Stimulated activated memory B cell treated with anti-CD40 and anti-IgM and Interleukin-4, amounts not matched to agents 10 μg/mL and 1 μg/mL and 100 μg/mL, for 72 hours (primary cell): Measurements from ENCODE around the gene MBD5.
A peak's percentile ranks its signal among the peaks of the same experiment; 100 is the strongest.
"Not testable (repeated sequence)": the region's sequence is repeated elsewhere in the genome, so short reads cannot be mapped to it uniquely, and the experiment has no call there.

Experiments used
- ATAC-seq: fragments of 150-1000 bp; cut with Tn5 transposase; 2 replicates; pipeline ENCODE4 v1.10.0; 2021
- H3K27ac Mint-ChIP-seq: one replicate; pipeline ENCODE4 v1.8.0; 2022; ENCODE audit warnings: mild to moderate bottlenecking, mixed read lengths
- H3K27me3 Mint-ChIP-seq: one replicate; pipeline ENCODE4 v1.8.0; 2022; ENCODE audit warnings: mixed read lengths
- H3K36me3 Mint-ChIP-seq: one replicate; pipeline ENCODE4 v1.8.0; 2022; ENCODE audit warnings: mixed read lengths
- H3K4me1 Mint-ChIP-seq: one replicate; pipeline ENCODE4 v1.8.0; 2022; ENCODE audit warnings: mixed read lengths
- H3K4me3 Mint-ChIP-seq: one replicate; pipeline ENCODE4 v1.8.0; 2022; ENCODE audit warnings: mild to moderate bottlenecking, moderate library complexity, mixed read lengths
- H3K9me3 Mint-ChIP-seq: one replicate; pipeline ENCODE4 v1.8.0; 2022; ENCODE audit warnings: mixed read lengths

The MBD5 gene

DNA sequence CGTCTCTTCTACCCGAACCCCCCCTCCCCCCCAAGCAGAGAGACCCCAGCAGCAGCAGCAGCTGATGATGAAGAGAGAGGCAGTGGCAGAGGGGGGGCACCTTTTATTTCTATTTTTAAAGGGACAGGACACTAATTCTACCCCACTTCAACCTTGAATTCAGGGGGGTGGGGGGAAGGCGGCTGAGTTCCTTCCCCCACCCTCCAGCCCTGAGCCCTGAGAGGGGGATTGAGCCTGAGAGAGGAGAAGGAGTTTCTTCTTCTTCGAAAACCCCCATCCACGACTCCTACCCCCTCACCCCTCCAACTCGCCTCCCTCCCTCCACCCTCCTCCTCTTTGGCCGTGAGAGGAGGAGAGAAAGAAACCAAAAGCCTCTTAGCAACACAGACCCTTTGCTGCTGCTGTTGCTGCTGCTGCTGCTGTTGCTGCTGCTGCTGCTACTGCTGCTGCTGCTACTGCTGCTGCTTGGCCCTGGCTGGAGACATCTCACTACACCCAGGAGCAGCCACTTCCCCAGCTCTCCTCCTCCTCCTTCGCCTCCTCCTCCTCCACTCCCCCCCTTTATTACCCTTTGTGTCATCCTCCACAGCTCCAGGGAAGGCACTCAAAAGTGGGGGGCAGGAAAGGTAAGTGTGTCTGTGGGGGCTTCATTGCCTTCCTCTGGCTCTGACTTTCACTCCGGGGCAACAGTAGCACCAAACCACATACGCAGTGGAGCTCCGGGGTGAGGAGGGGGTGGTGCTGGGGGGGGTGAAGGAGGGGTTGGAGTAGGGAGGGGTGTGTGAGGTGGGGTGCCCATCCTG lies at the start of gene MBD5:
Gene MBD5 (plus strand): TSS at position 33 of the 803 bp plus-strand sequence.
- Mint-ChIP-seq H3K27me3 (no peaks in the 10 kb centered on the region), H3K9me3 (no peaks in the 10 kb centered on the region), H3K4me3 (peak within 1 kb of the TSS; percentile 99), H3K36me3 (no peaks in the 10 kb centered on the region), H3K4me1 (peaks cover 63% of the 10 kb centered on the region), H3K27ac (peak within 1 kb of the TSS; percentile 94)
- ATAC-seq: peak; percentile 63

DNA sequence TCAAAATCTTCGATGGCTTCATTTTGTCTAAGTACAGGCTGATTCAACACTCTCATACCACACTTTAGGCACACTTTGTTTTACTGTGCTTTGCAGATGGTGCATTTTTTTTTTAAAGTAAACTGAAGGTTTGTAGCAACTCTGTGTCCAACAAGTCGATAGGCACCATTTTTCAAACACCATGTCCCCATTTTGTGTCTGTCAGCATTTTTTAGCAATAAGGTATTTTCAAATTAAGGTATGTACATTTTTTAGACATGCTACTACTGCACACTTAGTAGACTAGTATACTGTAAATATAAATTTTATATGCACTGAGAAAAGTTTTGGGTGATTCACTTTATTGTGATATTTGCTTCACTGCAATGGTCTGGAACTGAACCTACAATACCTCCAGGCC lies 44.8 kb upstream of the MBD5 start:
- H3K4me1 Mint-ChIP-seq: peaks cover 24% of the 10 kb centered on the region
- ATAC-seq: no peak
- peaks cover 34% of the 10 kb centered on the region for H3K36me3 Mint-ChIP-seq
- no peak overlapping the region for H3K27ac Mint-ChIP-seq
- H3K9me3 Mint-ChIP-seq: peaks cover 3% of the 10 kb centered on the region
- H3K27me3 Mint-ChIP-seq: no peaks in the 10 kb centered on the region
- no peak overlapping the region for H3K4me3 Mint-ChIP-seq

DNA sequence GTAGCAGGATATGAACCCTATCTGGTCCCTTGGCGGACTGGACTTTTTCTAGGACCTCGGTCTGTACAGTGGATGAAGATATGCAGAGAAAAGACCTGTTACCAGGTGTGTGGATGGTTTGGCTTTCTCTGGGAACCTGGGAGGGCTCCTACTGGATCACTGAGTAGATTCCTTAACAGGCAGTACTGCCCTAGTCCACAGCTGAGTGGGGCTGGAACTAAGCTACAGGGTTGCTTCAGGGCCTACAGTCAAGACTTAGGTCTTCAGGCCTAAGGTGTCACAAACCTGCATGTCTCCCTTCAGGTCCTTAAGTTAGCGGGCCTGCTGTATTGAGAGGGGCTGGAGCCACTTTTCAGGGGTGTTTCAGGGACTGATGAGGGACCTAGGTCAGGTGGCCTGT lies 43.2 kb upstream of the MBD5 start:
- H3K4me3 Mint-ChIP-seq: no peak overlapping the region
- H3K27ac Mint-ChIP-seq: no peak overlapping the region
- peaks cover 28% of the 10 kb centered on the region for H3K36me3 Mint-ChIP-seq
- H3K9me3 Mint-ChIP-seq: peaks cover 3% of the 10 kb centered on the region
- no peak for ATAC-seq
- H3K4me1 Mint-ChIP-seq: peaks cover 26% of the 10 kb centered on the region
- H3K27me3 Mint-ChIP-seq: no peaks in the 10 kb centered on the region

DNA sequence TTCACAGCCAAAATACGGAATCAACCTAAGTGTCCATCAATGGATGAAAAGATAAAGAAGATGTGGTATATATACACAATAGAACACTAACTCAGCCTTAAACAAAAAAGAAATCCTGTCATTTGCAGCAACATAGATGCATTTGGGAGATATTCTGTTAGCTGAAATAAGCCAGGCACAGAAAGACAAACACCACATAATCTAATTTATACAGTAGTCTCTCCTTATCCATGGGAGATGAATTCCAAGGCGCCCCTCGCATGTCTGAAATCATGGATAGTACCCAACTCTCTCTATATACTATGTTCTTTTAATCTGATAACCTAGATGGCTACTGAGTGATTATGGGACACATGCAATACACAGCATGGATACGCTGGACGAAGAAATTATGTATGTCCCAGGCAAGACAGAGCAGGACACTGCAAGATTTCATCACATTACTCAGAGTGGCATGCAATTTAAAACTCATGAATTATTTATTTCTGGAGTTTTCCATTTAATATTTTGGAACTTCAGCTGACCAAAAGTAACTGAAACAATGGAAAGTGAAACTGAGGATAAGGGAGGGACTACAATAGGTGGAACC lies 39.9 kb upstream of the MBD5 start:
- Mint-ChIP-seq H3K27me3 (no peaks in the 10 kb centered on the region), H3K36me3 (peaks cover 32% of the 10 kb centered on the region), H3K27ac (no peak overlapping the region), H3K4me1 (peaks cover 45% of the 10 kb centered on the region), H3K9me3 (peaks cover 3% of the 10 kb centered on the region), H3K4me3 (no peak overlapping the region)
- no peak for ATAC-seq

DNA sequence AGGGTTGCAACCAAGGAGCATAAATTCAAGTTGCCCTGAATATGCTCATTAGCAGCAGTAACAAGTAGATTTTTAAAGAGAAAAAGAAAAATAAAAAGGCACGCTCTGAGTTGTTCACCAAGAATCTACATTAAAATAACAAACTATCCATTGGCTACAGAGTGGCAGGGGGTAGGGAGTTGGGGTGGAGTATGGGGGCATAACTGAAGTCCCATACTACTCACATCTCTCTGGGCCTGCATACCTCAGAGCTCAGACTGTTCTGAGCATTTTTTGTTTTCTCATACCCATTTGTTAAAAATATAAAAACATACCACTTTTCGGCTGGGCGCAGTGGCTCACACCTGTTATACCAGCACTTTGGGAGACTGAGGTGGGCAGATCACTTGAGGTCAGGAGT lies 31.8 kb upstream of the MBD5 start:
- Mint-ChIP-seq H3K27me3 (no peaks in the 10 kb centered on the region), H3K27ac (no peak overlapping the region)

DNA sequence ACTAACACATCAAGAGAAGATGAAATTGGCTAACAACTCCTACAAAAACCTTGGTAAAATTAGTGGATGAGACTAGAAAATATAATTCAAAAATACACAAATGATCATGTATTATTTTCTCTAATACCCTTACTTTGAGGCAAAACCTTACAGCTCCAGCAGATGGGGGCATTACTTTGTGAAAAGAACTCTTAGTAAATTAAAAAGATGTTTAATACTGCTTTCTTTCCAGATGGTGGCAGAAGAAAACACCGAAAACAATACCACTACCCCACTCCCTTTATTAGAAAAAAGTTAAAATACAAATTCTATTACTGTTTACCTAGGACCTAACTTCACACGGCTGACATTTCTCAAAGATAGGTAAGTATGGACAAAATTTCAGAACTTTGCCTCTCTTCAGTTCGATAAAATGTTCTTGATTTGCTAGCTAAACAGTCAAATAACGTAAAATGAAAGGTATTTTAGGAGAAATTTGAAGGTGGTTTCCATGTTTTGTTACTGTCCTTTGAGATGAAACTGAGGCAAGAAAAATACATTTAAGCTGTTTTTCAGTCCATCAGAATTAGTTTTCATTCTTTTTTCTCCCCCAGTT lies 31.0 kb upstream of the MBD5 start:
- H3K9me3 Mint-ChIP-seq: no peaks in the 10 kb centered on the region
- peaks cover under 1% of the 10 kb centered on the region for H3K36me3 Mint-ChIP-seq
- no peak overlapping the region for H3K27ac Mint-ChIP-seq
- peaks cover 19% of the 10 kb centered on the region for H3K4me1 Mint-ChIP-seq
- H3K4me3 Mint-ChIP-seq: no peak overlapping the region
- no peaks in the 10 kb centered on the region for H3K27me3 Mint-ChIP-seq
- ATAC-seq: no peak

More for the DNA sequence above, 31.8 kb upstream of the MBD5 start:
- no peaks in the 10 kb centered on the region for H3K36me3 Mint-ChIP-seq
- H3K9me3 Mint-ChIP-seq: no peaks in the 10 kb centered on the region
- peaks cover 23% of the 10 kb centered on the region for H3K4me1 Mint-ChIP-seq
- H3K4me3 Mint-ChIP-seq: no peak overlapping the region
- no peak for ATAC-seq

DNA sequence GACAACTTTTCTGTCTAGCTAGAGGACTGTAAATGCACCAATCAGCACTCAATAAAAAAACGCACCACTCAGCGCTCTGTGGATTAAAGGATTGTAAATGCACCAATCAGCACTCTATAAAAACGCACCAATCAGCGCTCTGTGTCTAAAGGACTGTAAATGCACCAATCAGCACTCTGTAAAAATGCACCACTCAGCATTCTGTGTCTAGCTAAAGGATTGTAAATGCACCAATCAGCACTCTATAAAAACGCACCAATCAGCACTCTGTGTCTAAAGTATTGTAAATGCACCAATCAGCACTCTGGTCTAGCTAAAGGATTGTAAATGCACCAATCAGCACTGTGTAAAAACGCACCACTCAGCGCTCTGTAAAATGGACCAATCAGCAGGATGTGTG lies 25.9 kb upstream of the MBD5 start:
- not testable (repeated sequence) for H3K27ac Mint-ChIP-seq, H3K4me3 Mint-ChIP-seq, H3K9me3 Mint-ChIP-seq, H3K27me3 Mint-ChIP-seq, ATAC-seq
- H3K4me1 Mint-ChIP-seq: peaks cover 33% of the 10 kb centered on the region
- peaks cover 25% of the 10 kb centered on the region for H3K36me3 Mint-ChIP-seq

DNA sequence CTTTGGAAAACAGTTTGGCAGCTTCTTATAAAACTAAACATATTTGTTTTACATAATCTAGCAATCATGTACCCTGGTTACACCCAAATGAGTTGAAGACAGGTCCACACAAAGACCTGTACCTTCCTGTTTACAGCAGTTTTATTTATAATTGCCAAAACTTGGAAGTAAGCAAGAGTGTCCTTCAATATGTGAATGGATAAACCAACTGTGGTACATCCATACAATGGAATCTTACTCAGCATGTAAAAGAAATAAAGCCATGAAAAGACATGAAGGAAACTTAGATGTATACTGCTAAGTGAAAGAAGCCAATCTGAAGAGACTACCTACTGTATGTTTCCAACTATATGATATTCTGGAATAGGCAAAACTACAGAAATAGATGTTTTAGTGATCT lies 24.1 kb upstream of the MBD5 start:
- H3K9me3 Mint-ChIP-seq: no peaks in the 10 kb centered on the region
- H3K27ac Mint-ChIP-seq: no peak overlapping the region
- no peak for ATAC-seq
- no peak overlapping the region for H3K4me3 Mint-ChIP-seq
- peaks cover 35% of the 10 kb centered on the region for H3K36me3 Mint-ChIP-seq
- H3K27me3 Mint-ChIP-seq: no peaks in the 10 kb centered on the region
- H3K4me1 Mint-ChIP-seq: peaks cover 44% of the 10 kb centered on the region

DNA sequence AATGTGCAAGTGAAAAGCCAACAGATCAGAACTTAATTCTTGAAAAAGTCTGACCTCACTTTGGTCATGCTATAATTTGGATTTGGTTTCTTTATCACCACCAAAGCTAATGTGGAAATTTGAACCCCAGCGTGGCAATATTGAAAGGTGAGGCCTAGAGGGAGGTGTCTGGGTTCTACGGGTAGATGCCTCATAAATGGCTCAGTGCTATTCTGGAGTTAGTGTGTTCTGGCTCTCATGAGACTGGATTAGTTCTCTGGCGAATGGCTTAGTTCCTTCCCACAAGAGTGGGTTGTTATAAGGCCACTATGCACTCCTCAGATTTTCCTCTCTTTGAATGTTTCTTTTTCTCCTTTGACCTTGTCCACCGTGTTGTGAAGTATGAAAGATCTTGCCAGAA lies 22.7 kb upstream of the MBD5 start:
- Mint-ChIP-seq H3K27me3 (no peaks in the 10 kb centered on the region), H3K9me3 (peaks cover 9% of the 10 kb centered on the region), H3K4me1 (peaks cover 48% of the 10 kb centered on the region), H3K36me3 (peaks cover 48% of the 10 kb centered on the region), H3K27ac (no peak overlapping the region), H3K4me3 (no peak overlapping the region)
- no peak for ATAC-seq

DNA sequence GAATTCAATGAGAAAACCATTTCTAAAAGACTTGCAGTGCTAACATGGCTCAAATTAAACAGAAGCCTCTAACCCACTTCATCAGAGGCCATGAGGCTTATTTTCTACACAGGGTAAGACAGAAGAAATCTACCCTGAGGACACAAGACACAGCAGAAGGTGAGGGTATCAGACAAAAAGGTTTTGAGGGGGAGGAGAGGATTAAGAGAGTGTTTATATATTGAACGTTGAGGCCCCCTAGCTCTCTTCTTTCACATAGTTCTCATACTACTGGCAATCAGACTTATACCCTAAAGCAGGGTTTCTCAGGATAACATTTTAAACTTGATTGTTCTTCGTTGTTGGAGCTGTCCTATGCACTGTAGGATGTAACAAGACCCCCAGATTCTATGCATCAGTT lies 21.8 kb upstream of the MBD5 start:
- Mint-ChIP-seq H3K27ac (no peak overlapping the region), H3K9me3 (peaks cover 9% of the 10 kb centered on the region), H3K4me3 (no peak overlapping the region), H3K4me1 (peaks cover 58% of the 10 kb centered on the region), H3K27me3 (no peaks in the 10 kb centered on the region), H3K36me3 (peaks cover 58% of the 10 kb centered on the region)
- ATAC-seq: no peak

DNA sequence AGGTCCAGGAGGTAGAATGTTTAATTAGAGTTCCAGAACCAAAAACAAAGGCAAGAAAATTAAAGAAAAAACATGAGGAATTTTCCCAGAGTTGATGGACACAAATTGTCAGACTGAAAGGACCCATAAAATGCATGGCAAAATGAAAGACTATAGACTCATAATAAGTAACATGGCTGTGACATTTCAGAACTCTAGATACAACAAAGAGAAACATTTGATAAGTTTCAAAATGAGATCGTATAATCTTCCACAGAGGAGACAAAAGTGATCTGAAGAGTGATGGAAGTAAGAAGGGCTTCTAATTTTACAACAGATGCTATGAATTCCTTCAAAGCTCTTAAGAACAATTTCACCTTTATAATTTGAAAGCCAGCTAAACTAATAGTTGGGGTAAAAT lies 20.8 kb upstream of the MBD5 start:
- Mint-ChIP-seq H3K9me3 (peaks cover 9% of the 10 kb centered on the region), H3K4me3 (no peak overlapping the region), H3K4me1 (peaks cover 59% of the 10 kb centered on the region), H3K27ac (no peak overlapping the region), H3K27me3 (no peaks in the 10 kb centered on the region), H3K36me3 (peaks cover 59% of the 10 kb centered on the region)
- no peak for ATAC-seq

DNA sequence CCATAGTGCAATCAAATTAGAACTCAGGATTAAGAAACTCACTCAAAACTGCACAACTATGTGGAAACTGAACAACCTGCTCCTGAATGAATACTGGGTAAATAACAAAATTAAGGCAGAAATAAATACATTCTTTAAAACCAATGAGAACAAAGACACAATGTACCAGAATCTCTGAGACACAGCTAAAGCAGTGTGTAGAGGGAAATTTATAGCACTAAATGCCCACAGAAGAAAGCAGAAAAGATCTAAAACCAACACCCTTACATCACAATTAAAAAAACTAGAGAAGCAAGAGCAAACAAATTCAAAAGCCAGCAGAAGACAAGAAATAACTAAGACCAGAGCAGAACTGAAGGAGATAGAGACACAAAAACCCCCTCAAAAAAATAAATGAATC lies 18.5 kb upstream of the MBD5 start:
- not testable (repeated sequence) for H3K27ac Mint-ChIP-seq, H3K9me3 Mint-ChIP-seq, H3K27me3 Mint-ChIP-seq, H3K4me3 Mint-ChIP-seq, ATAC-seq
- H3K4me1 Mint-ChIP-seq: peaks cover 74% of the 10 kb centered on the region
- peaks cover 60% of the 10 kb centered on the region for H3K36me3 Mint-ChIP-seq

DNA sequence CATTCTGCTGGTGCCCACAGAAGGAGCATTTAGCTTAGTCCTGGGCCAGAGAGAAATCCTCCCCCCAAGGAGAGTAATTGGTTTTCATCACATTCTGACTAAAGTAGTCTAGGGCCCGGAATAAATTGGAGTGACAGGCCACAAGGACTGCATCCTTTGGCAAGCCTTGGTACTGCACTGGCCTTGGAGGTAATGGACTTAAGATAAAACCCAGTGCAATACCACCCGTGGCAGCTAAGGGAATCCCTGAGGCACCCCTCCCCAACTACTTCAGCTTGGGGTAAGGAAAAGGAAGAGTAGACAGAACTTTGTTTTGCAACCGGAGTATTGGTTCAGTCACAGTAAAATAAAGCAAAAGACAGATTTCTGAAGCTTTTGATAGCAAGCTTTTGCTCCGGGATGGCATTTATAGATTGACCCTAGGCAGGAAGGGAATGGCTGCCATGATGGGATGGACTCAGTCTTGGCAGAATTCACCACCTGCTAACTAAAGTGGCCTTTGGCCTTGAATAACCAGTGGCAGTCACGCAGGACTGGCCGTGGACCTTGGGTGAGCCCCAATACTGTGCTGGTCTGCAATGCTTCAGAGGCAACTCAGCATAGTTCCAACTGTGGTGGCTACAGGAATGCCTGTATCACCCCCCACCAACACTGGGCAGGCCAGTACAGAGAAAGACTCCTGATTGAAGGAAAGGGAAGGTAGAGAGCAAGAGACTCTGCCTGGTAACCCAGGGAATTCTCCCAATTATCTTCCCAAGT lies 14.5 kb upstream of the MBD5 start:
- Mint-ChIP-seq H3K36me3 (peaks cover 76% of the 10 kb centered on the region), H3K4me1 (peaks cover 77% of the 10 kb centered on the region), H3K9me3 (peaks cover 12% of the 10 kb centered on the region), H3K27me3 (no peaks in the 10 kb centered on the region), H3K27ac (no peak overlapping the region), H3K4me3 (no peak overlapping the region)
- no peak for ATAC-seq

DNA sequence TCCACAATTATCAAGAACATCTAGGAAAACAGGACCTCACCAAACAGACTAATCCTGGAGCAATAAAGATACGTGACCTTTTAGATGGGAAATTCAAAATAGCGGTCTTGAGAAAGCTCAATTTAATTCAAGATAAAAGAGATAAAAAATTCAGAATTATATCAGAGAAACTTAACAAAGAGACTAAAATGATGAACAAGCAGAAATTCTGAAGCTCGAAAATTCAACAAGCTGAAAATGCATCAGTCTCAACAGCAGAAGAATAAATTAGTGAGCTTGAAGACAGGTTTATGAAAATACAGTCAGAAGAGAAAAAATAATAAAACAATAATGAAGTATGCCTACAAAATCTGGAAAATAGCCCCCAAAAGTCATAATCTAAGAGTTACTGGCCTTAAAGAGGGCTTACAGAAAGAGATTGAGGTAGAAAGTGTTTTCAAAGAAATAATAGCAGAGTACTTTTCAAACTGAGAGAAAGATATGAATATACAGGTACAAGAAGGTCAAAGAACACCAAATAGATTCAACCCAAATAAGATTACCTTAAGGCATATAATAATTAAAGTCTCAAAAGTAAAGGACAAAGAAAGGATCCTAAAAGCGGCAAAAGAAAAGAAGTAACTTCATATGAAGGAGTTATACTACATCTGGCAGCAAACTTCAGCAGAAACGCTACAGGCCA lies 13.5 kb upstream of the MBD5 start:
- peaks cover 76% of the 10 kb centered on the region for H3K4me1 Mint-ChIP-seq
- H3K36me3 Mint-ChIP-seq: peaks cover 74% of the 10 kb centered on the region
- no peak overlapping the region for H3K27ac Mint-ChIP-seq
- H3K4me3 Mint-ChIP-seq: no peak overlapping the region
- peaks cover 8% of the 10 kb centered on the region for H3K9me3 Mint-ChIP-seq
- ATAC-seq: no peak
- no peaks in the 10 kb centered on the region for H3K27me3 Mint-ChIP-seq

DNA sequence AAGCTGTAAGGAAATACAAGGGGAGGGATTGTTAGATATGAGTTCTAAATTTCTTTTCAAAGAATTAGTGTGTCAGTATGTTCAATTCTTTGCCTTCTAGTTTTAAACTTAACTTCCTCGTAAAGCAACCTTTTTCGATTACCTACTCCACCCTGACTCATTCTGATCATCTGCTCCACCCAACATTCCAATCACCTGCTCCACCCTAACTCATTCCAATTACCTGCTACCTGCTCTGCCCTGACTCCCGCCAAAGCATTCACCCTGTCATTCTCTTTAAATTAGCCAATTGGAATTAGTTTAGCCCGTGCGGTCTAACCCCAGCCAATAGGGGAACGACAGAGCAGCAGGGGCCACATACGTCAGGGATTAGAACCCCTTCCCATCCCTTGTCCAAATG lies 12.5 kb upstream of the MBD5 start:
- not testable (repeated sequence) for H3K27me3 Mint-ChIP-seq, H3K4me3 Mint-ChIP-seq, H3K27ac Mint-ChIP-seq, ATAC-seq, H3K9me3 Mint-ChIP-seq
- Mint-ChIP-seq H3K36me3 (peaks cover 71% of the 10 kb centered on the region), H3K4me1 (peaks cover 78% of the 10 kb centered on the region)
